Globus pallidus (tissue), 1 donor: Measurements from ENCODE around the gene LIN52.
"Not testable (repeated sequence)": the region's sequence is repeated elsewhere in the genome, so short reads cannot be mapped to it uniquely, and the experiment has no call there.

Experiments used
- DNase-seq: peaks from one replicate; pipeline ENCODE4 v3.0.0-alpha.2; 2015; ENCODE audit warnings: low spot score

LIN52 gene

GRCh38 chr14:74109369-74109768, 24.6 kb downstream of the LIN52 start:
- no peak for DNase-seq

DNA sequence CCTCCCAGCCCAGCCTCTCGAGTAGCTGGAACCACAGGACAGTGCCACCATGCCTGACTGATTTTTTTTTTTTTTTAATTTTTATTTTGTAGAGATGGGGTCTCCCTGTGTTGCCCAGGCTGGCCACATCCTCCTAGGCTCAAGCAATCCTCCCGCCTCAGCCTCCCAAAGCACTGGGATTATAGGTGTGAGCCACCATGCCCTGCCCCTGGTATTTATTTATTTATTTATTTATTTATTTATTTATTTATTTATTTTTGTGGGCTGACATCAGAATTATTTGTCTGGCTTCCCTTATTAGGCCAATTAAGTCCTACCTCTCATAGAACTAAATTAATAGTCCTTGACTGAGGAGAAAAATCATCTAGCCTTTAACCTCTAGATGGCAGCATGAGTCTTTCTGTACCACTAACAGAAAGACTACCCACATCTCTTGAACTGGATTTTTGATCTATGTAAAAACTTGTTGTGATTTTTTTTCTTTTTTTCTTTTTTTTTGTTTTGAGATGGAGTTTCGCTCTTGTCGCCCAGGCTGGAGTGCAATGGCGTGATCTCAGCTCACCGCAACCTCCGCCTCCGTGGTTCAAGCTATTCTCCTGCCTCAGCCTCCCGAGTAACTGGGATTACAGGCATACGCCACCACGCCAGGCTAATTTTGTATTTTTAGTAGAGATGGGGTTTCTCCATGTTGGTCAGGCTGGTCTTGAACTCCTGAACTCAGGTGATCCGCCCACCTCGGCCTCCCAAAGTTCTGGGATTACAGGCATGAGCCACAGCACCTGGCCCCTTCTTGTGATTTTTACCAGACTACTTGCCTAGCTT, 26.9 kb downstream of the LIN52 start:
- DNase-seq, result peak; percentile 56

DNA sequence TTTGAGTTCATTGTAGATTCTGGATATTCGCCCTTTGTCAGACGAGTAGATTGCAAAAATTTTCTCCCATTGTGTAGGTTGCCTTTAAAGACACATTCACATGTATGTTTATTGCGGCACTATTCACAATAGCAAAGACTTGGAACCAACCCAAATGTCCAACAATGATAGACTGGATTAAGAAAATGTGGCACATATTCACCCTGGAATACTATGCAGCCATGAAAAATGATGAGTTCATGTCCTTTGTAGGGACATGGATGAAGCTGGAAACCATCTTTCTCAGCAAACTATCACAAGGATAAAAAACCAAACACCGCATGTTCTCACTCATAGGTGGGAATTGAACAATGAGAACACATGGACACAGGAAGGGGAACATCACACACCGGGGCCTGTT, 40.7 kb downstream of the LIN52 start:
- DNase-seq, result not testable (repeated sequence)

GRCh38 chr14:74126315-74127013, 41.7 kb downstream of the LIN52 start:
- DNase-seq, result no peak

DNA sequence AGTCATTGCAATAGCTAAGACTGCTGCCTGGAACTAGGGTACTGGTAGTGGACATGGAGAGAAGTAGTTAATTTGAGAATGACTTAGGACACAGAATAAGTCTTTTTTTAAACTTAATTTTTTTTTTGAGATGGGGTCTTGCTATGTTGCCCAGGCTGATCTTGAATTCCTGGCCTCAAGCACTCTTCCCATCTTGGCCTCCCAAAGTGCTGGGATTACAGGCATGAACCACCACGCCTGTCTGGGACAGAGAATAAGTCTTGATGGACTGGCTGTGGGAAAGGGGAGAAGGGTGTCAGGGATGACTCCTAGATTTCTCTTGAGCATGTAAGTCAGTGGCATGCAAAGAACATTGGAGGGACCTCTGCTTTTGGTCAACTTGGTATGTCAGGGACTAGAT, 42.9 kb downstream of the LIN52 start:
- DNase-seq, result no peak

GRCh38 chr14:74133833-74134481, 49.2 kb downstream of the LIN52 start:
- no peak for DNase-seq

GRCh38 chr14:74134484-74134883, 49.7 kb downstream of the LIN52 start:
- DNase-seq, result no peak

- DNase-seq, result no peak
Measured at GRCh38 chr14:74135426-74135825, 50.7 kb downstream of the LIN52 start.

GRCh38 chr14:74140374-74140850, 55.7 kb downstream of the LIN52 start:
- DNase-seq, result peak; percentile 20

GRCh38 chr14:74141703-74142102, 56.9 kb downstream of the LIN52 start:
- DNase-seq, result no peak

DNA sequence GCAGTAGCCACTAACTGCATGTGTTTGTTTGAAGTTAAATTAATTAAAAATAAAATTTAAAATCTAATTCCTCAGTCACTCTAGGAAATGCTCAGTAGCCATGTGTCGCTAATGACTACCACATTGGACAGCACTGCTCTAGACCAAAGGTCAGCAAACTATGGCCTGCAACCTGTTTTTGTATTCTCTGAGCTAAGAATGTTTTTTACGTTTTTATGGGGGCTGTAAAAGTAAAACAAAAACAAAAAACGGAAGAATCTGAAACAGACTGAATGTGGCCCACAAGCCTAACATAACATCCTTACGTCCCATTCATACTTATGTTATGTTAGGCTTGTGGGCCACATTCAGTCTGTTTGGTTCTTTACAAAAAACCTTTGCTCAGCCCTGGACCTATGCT, 57.8 kb downstream of the LIN52 start:
- DNase-seq, result no peak

DNA sequence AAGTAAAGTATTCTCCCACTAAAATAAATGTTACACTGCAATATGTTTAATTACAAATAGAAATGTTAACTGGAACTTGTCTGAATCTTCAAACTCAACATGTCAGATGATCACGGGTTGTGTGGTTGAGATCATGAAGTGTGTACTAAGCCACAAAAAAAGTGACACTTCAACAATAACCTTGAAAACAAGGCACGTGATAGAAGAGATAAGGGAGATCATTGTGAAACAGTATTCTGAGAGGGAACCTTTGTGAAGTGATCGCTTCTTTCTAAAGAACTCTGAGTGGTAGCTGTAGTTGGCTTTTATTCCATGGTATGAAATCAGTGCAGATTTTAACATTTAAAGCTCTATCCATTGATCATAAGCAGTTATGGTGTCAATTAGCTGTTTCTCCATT, 60.0 kb downstream of the LIN52 start:
- DNase-seq, result no peak

DNA sequence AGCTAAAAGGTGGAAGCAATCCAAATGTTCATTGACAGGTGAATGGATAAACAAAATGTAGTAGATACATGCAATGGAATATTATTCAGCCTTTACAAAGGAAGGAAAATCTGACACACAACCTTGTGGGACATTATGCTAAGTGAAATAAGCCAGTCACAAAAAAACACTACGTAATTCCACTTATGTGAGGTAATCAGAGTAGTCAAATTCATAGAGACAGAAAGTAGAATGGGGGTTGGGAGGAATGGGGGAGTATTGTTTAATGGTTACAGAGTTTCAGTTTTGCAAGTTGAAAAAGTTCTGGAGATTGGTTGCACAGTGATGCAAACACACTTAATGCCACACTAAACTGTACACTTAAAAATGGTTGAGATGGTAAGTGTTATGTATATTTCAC, 62.8 kb downstream of the LIN52 start:
- no peak for DNase-seq

DNA sequence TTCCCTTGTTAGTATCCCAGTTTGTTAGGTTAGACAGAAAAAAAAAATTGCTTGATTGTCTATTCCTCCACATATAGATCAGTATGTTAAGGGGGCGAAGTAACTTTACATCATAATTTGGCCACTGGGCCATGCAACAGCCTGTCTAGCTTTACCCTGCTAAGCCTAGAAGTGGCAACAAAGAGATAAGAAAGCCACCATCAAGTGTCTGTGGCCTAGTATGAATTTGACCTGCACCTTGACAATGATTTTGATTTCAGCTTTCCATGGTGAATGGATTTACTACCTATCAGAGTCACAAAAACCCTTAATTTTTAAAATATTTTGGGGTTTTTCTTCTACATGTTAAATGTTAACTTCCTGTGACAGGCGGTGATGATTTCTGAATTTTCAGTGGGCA, 63.9 kb downstream of the LIN52 start:
- no peak for DNase-seq

GRCh38 chr14:74155287-74155686, 70.5 kb downstream of the LIN52 start:
- DNase-seq, result no peak

DNA sequence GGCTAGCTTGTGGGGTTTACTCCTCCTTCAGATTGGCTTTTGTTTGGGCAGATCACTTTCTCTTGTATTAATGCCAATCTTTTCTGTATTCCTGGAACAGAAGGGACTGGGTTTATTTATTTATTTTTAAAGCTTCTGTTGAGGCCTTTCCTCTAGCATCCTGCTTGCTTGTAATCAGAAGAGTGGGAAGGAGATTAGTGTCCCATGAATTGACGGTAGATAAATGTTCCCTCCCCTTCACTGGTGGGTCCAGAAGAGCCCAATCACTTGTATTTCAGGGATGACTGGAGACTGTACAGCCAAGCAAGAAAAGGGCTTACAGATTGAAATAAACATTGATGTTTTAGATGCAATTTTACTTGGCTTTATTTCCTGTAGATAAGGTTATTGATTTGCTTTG, 71.0 kb downstream of the LIN52 start:
- no peak for DNase-seq

DNA sequence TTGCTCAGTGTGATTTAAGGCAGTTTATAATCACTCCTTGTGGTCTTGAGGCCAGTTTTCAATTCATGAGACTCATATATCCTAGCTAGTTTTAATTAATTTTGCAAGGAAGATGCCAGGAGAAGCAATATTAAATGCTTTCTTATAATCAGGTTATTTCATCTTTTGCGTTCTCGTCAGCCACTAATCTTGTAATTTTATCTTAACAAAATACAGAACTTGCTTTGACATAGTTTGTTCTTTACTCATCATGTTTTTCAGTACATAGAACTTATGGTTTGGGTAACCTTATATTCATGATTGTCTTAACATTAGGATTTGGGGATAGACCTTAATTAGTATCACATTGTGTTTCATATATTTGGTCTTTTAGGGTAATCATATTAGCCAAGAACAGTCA, 76.0 kb downstream of the LIN52 start:
- no peak for DNase-seq

- no peak for DNase-seq
Measured at GRCh38 chr14:74161526-74162158, 76.9 kb downstream of the LIN52 start.

DNA sequence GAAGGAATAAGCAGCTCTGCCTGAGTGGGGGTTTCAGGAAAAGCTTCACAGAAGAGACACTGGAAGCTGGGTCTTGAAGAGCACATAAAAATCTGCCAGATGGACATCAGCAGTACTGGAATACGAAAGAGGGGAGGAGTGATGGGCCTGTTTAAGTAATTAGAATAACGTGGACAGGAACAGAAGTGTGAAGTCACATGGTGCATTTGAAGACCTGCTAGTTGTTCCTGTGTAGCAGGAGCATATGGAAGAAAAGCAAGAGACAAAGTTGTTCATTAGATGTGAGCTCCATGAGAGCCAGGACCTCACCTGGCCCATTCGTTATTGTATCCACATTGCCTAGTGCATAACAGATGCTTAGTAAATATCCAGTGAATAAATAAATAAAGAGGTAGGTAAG, 85.2 kb downstream of the LIN52 start:
- DNase-seq, result no peak

DNA sequence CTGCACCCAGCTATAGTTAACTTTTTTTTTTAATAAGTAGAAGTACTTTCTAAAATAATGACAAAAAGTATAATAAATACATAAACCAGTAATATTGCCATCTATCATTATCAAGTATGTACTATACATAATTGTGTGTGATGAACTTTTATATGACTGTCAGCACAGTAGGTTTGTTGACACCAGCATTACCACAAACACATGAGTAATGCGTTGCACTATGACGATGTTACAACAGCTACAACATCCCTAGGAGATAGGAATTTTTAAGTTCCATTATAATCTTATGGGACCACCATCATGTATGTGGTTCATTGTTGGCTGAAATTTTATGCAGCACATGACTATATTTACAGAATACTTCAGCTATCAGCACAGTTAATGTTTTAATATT, 91.6 kb downstream of the LIN52 start:
- DNase-seq, result no peak

GRCh38 chr14:74179856-74180255, 95.1 kb downstream of the LIN52 start:
- no peak for DNase-seq

GRCh38 chr14:74190927-74191575, 106.3 kb downstream of the LIN52 start:
- DNase-seq, result no peak
